DOHH2 (cell line): ENCODE measurements around the gene OR2A7.
"Not testable (repeated sequence)": the region's sequence is repeated elsewhere in the genome, so short reads cannot be mapped to it uniquely, and the experiment has no call there.

ENCODE experiments used
- CTCF ChIP-seq: fragments of 200-600 bp; sonication (generic); IDR thresholded peaks from one replicate; pipeline ENCODE4 v1.5.1; 2014; ENCODE audit warnings: antibody characterized with exemption, mild to moderate bottlenecking, low read depth, low read length; ENCODE audit not compliant: poor library complexity, severe bottlenecking
- EZH2phosphoT487 ChIP-seq: fragments of 200-600 bp; sonication (generic); IDR thresholded peaks from 2 replicates; pipeline ENCODE4 v1.6.1; 2017; ENCODE audit warnings: borderline replicate concordance, mild to moderate bottlenecking, antibody characterized with exemption, low read length, moderate library complexity, mixed read lengths

GRCh38 chr7:144309702-144310101, 45.1 kb upstream of the OR2A7 start:
- TF ChIP-seq CTCF, EZH2phosphoT487: not testable (repeated sequence)
